Stimulated activated CD4-positive, alpha-beta T cell treated with anti-CD3 and anti-CD28 coated beads, Interleukin-2, amount 100 ng/mL, for 4 hours (primary cell): ENCODE data around the gene CACNA1A.

ENCODE experiments used
- DNase-seq: peaks from one replicate; pipeline ENCODE4 v3.0.0-alpha.2; 2020; ENCODE audit warnings: low read depth

Gene CACNA1A

DNA sequence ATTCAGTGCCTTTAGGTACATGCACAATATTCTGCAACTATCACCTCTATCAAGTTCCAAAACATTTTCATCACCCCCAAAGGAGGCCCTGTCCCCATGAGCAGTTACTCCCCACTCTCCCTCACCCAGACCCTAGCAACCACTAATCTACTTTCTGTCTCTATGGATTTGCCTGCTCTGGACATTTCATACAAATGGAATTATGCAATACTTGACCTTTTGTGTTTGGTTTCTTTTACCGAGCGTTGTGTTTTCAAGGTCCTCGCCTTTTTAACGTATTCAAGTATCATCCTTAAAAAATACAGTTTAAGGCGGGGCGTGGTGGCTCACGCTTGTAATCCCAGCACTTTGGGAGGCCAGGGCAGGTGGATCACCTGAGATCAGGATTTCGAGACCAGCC is 196.4 kb downstream of the CACNA1A start:
- DNase-seq, result no peak

GRCh38 chr19:13303381-13304129 is 202.7 kb downstream of the CACNA1A start:
- DNase-seq, result no peak

- DNase-seq, result no peak
Observed at GRCh38 chr19:13302526-13303270, 203.6 kb downstream of the CACNA1A start.

GRCh38 chr19:13301627-13302334 is 204.5 kb downstream of the CACNA1A start:
- no peak for DNase-seq

GRCh38 chr19:13300421-13301030 is 205.8 kb downstream of the CACNA1A start:
- no peak for DNase-seq

- no peak for DNase-seq
Observed at GRCh38 chr19:13299838-13300237, 206.4 kb downstream of the CACNA1A start.

- DNase-seq, result no peak
Observed at GRCh38 chr19:13298565-13299481, 207.5 kb downstream of the CACNA1A start.

DNA sequence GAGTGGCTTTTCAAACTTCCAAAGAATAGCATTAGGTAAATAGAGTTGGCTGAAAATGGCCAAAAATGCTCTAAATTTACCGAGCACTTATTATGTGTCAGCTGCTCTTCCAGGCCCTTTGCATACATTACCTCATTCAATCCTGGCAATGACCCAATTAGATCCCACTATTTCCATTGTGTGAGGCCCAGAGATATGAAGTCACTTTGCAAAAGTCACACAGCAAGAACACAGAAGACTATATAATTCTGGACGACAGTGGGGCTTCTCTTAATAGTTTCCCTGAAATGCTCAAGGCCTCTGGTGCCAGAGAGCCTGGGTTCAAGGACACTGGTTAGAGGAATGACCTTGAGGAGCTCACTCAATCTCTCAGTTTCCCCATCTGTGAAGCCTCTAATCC is 209.3 kb downstream of the CACNA1A start:
- DNase-seq, result no peak

GRCh38 chr19:13294812-13295567 is 211.3 kb downstream of the CACNA1A start:
- no peak for DNase-seq

DNA sequence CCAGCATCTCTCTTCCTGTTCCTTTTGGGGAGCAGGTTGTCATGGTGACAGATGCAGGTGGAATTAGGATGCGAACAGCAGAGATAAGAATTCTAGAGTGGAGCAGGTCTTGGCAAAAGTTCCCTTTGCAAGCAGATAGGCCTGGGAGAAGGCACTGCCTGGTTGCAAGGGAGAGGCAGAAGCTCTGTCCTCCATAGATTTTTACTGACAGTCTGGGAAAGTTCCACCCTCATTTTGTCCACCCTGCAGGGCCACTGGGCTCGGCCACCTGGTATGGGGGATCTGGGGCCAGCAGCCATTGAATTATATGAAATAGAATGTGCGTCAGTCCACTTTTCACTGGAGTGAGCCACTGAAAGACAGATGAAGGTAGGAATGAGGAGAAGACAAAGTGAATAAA is 214.4 kb downstream of the CACNA1A start:
- no peak for DNase-seq

DNA sequence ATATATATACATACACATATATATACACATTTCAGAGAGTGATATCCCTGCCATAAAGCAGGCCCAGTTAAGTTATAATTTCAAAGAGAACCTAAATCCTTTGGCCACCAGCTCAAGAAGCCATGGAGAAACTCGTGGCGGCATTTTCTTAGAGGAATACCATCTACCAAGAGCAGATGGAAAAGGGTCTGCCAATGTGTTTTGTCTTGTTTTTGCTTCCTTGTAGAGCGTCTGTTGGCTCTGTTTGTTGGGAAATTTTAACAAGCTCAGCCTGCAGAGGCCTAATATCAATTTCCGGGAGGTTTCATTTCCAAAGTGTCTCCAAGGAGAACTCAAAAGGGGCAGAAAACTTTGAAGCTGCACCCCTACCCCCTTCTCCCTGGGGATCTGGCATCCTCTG is 215.5 kb downstream of the CACNA1A start:
- no peak for DNase-seq

GRCh38 chr19:13289295-13289694 is 217.0 kb downstream of the CACNA1A start:
- no peak for DNase-seq

DNA sequence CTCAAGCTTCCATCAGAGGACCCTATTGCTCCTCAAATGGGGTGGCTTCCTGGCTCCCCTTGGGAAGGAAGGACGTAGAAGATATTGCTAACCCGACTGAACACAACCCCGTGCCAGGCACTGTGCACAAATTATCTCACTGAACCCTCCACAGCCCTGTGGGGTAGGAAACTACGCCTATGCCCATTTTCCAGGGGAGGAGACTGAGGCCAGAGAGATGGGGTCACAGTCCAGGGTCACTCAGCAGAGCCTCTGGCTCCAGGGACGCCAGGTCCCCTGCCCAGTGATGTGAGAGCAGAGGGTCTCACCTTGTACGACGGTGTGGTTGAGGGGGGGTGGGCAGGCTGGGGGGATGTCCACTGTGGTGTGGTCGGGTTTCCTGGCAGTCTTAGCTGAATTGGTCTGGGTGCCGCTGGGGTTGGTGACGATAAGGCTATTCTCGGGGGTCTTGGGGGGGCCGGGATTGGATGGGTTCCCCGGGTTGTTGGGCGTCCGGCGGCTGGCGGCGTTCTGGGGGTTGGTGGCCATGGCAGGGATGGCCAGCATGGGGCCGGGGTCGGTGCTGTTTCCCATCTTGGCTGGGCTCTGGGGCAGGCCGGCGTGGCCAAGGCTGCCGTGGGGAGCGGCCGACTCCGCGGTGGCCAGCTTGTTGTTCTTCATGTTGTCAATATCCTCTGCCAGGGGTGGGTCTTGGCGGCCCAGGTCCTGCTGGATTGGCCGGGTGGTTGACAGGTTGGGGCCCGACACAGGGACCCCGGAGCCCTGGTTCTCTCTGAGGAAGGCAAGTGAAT is 219.9 kb downstream of the CACNA1A start:
- DNase-seq, result no peak

DNA sequence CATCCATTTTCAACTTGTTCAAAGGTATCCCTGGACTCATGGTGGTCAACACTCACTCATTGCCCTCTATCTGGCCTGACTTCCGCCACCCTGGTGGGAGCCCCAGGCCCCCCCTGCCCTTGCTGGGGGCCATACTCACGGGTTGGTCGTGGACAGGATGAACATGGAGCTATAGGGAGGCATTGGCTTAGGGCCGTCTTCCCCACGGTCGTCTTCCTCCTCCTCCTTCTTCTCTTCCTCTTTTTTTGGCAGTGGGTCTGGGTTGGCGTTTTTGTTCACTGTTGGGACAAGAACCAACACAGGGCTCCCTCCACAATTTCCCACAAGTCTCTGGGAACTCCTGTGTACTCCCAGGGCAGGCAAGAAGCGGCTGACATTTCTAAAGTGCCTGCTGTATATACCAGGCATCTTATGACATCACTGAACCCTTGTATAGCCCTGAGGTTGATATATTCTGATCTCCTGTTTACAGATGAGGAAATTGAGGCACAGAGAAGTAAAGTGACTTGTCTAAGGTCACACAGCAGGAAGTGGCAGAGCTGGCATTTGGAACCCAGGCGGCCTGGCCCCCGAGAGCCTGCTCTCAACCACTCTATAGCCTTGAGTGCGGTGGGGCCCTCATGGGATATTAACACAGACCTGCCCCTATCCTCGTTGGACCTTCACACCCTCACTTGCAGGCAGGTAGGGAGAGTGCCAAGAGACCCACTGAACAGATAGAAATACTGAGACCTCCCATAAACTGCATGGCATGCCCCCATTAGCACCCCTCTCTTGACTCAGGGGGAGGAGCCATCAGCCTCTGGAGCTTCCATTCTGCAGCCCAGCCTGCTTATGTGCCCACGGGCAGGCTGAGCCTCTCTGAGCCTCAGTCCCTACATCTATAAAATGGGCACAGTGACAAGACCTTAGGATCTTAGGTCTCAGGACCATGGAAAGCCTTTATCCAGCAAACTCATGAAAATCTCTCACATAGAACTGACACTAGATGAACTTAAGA is 221.1 kb downstream of the CACNA1A start:
- DNase-seq, result no peak

DNA sequence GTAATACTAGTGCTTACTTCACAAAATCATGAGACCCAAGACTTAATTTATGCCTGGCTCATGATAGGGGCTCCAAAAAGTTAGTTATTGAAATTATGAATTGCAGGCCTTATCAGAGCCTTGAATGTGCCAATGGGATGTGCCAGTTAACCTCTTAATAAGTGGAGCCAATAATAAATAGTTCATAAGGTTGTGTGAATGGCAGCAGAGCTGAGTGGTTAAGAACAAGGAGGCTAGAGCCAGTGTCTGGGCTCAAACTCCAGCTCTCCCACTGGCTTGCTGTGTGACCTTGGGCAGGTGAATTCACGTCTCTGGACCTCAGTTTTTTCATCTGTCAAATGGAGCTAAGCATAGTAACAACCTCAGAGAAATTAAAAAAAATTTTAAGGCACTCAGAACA is 222.4 kb downstream of the CACNA1A start:
- no peak for DNase-seq

DNA sequence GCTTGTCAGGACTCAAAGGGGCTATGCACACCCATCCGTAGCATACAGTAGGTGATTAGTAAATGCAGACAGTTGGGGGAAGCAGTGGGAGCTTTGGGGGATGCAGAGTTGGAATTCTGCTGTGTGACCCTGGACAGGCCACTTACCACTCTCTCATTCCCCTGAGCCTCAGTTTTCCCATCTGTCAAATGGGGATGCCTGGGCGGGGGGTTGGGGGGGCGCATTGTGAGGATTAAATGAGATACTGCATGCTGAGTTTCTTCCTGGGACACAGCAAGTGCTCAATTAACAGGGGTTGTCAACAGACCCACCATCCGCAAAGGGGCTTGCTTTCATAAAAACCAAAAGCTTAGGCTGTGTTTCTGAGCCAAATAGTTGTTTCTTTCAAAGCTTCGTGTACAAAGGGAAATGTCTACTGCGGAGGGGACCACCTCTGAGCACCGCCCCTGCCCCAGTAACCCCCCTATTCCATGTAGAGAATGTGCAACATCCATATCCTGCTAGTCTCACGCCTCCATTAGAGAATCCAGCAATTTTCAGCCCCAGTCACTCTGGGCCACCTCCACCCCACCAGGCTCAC is 223.7 kb downstream of the CACNA1A start:
- DNase-seq, result no peak

- no peak for DNase-seq
Observed at GRCh38 chr19:13281567-13282291, 224.6 kb downstream of the CACNA1A start.
